GM21528 (cell line): ENCODE measurements around the gene CLNK.
"Not testable (repeated sequence)": the region's sequence is repeated elsewhere in the genome, so short reads cannot be mapped to it uniquely, and the experiment has no call there.

ENCODE experiments used
- ATAC-seq: cut with Tn5 transposase; IDR thresholded peaks from one replicate; pipeline ENCODE4 v1.9.1; 2021; ENCODE audit warnings: mild to moderate bottlenecking, moderate library complexity; ENCODE audit not compliant: unreplicated experiment, low FRiP score

Gene CLNK

DNA sequence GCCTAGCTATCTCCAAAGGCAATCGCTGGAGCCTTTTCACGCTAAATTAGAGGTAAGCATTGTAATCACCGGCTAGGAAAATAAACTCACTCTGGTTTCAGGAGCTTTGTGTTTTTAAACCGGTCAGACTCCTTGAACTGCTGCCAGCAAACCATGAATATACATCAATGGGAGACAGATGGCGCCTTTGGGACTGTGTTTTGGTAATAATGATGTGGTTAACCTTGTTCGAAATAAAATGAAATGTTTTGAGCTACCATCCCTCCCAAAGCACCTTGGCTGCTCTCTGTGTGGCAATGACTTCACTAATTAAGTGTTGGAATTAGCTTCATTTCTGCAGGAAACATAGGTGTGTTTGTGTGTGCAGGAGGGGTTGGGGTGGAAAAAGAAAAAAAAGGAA is 65.3 kb downstream of the CLNK start:
- no peak for ATAC-seq

DNA sequence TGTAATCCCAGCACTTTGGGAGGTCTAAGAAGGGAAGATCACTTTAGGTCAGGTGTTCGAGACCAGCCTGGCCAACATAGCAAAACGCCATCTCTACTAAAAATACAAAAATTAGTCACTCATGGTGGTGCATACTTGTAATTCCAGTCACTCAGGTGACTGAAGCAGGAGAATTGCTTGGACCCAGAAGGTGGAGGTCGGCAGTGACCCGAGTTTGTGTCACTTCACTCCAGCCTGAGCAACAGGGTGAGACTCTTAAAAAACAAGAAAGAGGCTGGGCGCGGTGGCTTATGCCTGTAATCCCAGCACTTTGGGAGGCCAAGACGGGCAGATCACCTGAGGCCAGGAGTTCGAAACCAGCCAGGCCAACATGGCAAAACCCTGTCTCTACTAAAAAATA is 69.6 kb downstream of the CLNK start:
- not testable (repeated sequence) for ATAC-seq

DNA sequence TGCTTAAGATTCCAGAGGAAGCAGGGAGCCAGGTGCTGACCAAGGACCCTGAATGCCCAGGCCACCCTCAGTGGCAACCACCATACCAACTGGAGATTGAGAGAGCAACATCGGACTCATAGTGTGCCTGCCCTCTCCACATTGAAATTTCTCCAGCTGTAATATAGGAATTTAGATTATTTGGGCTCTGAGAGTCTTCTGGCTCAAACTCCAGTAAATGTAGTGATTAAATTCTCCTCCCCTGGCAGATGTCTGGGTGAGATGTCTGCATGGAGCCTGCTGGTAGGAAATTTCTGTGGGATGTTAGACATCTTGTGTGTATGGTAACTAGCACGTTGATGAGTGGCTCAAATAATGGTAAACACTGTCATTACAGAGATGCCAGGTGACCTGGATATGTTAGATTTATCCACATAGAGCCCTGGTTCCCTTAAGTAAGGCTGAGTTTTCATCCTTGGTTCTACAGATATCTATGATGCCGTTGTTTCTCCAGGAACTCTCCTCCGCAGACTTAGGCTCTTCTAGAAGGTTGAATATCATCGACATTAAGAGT is 70.6 kb downstream of the CLNK start:
- no peak for ATAC-seq

DNA sequence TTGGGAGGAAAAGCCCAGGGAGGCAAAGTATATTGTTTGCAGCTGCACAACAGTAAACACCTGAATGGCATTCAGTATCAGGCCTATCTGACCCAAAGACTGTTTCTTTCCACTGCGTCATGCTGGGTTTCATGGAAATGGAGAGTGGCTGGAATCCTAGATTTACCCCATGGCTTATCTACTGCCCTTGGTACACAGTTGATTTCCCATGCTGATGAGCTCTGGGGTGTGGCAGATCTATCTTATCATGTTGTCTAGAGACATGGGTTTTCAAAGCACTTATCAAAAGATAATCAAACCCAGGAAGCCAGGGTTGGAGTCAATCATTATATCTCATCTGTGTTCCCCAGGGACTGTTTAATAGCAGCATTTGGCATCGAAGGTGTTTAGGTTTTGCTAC is 72.1 kb downstream of the CLNK start:
- no peak for ATAC-seq

DNA sequence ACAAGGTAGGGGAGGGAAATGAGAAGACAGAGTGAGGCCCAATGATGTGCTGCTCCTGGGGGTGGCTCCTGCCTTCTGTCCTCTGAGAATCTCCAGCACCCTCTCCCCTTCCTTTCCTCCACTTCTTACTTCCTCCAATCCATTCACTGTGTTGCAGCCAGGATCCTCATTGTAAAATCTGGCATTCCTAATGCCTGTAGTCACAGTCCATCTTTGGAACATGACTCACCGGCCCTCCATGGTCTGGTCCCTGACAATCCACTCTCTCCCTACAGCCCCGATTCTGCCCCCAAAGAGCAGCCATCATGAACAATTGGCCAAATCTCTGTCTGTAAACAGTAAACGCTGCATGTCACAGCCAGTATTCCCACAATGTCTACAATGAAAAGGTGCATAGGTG is 72.9 kb downstream of the CLNK start:
- ATAC-seq: no peak

DNA sequence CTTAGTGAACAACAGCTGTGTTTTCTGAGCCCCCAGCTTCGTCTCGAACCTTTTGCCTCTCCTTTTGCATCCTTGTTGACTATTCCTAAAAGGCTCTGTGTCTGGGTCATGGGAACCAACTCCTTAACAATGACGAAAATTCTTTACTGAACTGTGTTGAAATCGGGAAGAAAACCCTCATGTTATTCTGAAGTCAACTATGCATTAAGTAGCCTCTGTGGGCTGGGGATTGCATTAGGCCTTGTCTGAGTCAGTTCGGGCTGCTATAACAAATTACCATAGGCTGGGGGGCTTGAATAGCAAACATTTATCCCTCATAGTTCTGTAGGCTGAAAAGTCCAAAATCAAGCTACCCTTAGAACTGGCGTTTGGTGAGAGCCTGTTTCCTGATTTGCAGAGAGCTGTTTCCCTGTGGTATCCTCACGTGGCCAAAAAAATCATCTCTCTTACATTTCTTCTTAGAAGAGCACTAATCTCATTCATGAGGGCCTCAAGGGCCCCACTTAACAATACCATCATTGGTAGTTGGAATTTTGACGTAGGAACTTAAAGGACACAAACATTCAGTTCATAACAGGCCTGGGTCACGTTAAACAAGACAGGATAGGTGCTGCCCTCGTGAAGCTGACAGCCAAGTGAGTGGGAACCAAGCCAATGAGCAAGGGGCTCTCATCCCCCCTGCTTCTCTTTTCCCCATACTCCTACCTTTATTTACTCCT is 75.9 kb downstream of the CLNK start:
- no peak for ATAC-seq

DNA sequence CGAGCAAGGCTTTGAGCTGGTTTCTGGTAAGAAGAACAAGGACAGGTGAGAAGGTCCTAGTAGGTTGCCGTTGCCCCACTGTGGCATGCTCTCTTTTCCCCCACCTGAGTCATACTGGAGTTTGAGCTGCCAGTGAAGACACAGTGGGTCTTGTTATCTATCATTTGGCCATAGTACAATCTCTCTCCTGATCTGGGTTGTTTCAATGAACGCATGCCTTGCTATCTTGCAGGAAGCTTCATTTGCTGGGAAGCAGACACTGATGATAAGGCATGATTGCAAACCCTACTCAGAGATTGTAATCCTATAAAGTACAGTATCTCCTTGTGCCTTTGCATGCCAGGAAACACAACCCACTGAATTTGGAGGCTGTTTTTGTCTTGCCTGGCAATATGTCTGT is 77.4 kb downstream of the CLNK start:
- no peak for ATAC-seq

DNA sequence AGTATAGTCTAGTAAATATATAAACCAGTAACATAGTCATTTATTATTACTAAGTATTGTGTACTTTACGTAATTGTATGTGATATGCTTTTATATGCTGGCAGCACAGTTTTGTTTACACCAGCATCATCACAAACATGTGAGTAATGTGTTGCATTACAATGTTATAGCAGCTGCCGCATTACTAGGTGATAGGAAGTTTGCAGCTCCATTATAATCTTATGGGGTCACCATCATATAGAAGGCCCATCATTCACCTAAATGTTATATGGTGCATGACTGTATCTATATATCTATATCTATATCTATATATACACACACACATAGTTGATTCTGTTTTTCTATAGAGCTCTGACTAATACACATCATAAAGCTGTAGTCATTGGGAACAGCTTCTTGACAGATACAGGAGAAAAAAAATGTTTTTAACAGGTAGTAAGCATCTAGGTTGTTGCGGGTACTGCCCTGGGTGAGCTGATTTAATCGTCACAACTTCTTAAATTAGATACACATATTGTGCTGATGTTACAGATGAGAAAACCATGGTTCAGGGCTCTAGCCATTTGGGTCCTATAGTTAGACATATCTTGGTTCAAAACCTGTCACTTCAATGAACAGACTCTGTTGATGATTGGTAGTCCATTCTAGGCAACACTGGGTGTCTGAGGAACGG is 77.9 kb downstream of the CLNK start:
- no peak for ATAC-seq

DNA sequence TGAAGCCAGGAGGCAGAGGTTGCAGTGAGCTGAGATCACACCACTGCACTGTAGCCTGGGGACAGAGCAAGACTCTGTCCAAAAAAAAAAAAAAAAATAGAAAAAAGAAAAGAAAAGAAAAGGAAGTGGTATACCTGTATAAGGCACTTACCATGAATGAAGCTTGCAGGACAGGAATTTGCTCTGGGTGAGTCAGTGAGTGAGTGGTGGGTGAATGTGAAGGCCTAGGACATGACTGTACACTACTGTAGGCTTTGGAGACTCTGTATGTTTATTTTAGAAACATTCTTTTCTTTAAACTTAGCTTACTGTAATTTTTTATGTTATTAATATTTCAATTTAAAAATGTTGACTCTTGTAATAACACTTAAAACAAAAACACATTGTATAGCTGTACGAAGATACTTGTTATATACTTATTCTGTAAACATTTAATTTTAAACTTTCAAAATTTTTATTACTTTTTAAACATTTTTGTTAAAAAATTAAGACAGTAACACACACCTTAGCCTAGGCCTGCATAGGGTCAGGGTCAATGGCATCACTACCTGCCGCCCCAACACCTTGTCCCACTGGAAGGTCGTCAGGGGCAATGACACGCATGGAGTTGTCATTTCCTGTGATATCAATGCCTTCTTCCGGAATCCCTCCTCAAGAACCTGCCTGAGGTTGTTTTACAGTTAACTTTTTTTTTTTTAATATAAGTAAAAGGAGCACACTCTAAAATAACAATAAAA is 78.7 kb downstream of the CLNK start:
- ATAC-seq: no peak

DNA sequence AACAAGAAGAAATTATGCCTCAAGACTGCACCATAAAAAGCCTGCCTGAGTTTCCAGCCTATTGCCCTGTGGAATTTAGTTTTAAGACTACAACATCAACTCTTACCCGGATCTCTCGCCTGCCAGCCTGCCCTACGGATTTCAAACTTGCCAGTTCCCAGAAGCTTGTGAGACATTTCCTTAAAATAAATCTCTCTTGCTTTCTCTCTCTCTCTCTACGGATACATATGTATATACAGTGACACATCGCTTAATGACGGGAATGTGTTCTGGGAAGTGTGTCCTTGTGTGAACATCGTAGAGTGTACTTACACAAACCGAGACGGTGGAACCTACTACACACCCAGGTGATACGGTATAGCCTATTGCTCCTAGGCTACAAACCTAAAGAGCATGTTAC is 79.5 kb downstream of the CLNK start:
- ATAC-seq: no peak

DNA sequence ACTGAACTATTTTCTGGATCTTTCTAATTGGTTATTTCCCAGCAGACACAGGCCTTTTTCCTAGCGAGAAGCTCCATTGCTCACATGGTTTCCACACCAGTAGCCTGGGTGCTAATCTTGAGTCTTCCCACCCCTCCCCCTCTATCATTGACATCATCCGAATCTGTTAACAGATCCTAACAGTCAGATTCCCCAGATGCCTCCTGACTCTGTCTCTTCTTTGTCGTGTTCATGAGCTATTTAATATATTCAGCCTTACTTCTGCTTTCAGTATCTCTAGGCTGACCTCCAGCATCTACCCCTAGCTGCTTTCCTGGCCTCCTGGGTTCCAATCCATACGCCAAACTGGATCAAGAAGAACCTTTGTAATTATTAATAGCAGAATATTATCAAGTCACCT is 85.0 kb downstream of the CLNK start:
- no peak for ATAC-seq

DNA sequence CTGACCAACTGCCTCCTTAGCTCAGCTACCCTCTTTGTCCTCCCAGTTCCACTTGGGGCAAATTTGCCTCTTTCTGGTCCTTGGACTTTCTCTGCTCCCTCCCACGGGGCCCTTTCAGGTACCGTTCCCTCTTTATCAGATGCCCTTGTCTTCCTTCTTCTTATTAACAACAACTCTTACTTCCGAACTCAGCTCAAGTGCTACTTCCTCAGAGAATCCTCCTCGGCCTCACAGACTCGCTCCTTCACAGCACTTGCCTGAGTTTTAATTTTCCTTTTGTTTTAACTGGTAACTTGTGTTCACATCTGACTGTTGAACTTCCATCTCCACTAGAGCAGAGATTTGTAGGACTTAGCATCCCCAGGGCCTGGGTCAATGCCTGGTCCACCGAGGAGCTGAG is 85.7 kb downstream of the CLNK start:
- ATAC-seq: no peak

DNA sequence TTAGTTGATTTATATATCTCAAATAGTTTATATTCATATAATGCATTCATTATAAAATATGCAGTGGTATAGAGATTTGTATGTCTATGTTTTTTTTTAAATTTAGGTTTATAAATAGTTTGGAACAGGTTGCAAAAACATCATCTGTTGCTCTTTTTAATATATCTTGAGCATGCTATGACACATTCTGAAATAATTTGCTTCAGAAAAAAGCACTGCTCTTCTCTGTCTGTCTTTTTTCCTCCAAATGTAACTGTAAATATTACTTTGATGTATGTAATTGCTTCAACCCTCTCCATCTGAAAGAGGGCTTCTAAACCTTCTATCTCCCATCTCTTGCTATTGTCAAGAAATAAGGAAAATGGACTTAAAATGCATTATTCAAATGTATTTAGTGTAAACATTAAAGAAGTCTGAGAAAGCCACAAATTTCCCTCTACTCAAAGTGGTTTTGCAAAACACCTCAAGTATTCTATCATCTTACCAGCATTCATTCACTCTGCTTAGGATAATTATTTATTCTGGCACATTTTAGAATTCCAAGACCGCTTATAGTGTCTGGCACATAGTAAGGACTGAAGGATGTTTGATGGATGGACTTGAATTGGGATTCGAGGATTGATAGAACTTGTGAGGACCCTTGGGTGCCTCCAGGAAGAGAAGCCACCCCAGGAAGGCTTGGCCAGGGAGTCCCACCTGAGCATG is 87.8 kb downstream of the CLNK start:
- ATAC-seq: no peak

DNA sequence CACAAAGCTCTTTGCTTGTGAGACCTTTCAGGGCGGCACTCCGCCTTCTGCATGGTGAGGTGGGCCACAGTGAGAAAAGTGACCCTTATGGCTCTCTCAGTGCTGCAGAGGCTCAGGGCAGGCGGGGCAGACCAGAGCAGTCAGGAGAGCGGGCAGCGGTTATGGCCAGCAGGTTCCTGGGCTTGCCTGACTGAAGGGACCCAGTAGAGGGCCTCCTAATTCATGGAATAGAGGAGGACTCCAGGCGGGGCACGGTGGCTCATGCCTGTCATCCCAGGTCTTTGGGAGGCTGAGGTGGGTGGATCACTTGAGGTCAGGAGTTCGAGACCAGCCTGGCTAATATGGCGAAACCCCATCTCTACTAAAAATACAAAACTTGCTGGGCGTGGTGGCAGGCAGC is 91.4 kb downstream of the CLNK start:
- no peak for ATAC-seq

DNA sequence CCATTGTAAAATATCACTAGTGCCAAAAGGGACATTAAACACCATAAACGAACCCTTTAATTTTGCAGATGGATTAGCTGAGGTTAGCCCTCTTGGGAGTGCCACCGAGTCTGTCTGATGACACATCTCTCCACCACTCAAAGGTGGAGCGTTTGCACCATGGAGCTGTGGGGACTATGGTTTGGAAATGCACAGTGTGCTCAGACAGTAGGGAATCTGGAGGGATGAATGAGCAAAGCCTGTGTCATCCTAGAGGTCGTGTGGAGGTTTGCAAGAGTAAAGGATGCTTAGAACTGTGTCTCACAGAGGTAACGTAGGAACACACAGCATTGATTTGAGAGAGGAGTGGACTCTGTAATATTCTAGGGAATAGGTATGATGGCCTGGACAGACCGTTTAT is 93.7 kb downstream of the CLNK start:
- ATAC-seq: no peak

DNA sequence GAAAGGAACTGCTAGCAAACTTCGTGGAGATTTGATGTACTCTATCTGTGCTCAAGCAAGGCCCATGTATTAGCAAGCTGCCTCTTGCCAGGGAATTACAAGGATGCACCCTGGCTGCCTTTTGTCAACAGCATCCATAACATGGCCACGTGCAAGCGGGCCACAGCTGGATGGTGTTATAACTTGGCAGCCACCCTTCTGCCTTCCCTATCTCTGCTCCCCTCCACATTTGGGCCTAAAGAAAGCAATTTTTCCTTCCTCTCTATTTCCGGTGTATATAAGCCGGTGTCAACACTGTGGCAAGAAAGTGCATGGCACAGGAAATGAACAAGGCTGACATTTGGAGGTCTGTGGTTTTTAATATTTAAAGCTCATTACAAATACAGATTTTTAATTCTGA is 94.8 kb downstream of the CLNK start:
- ATAC-seq: no peak

DNA sequence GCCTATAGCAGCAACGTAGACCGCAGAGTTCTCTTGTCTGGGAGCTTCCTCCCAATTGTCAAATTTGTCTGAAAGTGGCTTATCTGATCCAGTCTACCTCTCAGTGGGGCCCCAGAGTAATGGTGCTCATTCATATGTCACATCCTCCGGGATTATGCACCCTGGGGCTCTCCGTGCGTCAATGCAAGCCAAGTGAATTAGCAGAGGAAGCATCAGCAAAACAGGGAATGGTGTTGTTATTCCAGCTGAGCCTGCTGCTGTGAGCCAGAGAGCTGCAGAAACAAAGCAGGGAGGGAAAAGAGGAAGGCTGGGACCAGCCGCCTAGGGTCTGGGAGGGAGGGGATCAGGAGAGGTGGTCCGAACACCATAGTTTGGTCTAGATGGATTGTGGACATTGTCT is 95.2 kb downstream of the CLNK start:
- no peak for ATAC-seq

DNA sequence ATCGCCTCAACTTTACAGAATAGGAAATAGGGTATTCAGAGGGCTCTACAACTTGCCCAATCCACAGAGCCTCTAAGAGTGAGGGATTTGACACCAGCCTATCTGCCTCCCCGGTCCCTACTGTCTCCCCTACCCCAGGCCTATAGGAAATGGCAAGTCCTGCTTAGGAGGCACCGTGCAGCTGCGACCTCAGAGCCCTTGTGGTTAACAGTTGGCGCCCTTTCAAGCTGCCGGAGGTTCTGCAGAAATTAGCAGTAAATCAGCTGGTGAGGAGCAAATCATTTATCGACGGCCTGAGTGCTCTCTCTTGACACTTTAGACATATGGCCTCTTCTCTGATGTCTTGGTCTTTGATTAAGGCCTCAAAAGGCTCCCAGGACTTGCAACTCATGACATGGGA is 96.9 kb downstream of the CLNK start:
- ATAC-seq: no peak

DNA sequence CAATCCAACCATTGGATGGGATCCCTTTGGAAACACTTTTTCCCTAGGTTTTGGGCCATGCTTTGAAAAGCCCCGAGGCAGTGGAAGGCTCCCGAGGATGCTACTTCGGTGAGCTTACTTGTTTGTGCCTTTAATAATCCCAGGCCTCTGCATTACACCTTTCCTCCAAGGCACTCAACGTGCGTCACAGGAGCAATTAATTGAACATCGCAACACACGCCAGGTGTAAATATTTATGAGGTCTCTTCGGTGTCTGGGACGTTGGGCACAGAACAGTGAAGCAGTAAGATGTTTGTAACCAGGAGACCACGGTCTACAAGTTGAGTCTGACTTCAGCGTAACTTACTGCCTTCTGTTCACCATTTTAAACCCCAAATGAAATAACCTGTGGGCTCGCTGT is 97.3 kb downstream of the CLNK start:
- no peak for ATAC-seq

DNA sequence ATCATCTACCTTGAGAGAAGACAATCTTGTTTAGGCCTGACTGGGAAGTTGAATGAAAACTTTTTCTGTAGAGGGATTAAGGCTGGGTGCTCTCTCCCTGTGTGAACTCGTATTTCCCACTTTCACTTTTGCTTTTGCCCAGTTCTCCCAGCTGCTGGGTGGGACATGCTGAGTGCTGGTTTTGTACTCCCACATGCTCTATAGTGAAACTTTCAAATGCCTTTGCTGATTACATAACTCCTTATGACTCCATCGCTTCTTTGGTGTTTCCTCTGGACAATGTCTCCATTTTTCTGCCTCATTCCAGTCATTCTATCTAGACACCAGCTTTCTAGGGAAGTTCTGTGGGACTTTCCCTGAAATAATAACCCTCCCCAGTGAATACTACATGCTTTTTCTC is 100.5 kb downstream of the CLNK start:
- ATAC-seq: peak; percentile 70

DNA sequence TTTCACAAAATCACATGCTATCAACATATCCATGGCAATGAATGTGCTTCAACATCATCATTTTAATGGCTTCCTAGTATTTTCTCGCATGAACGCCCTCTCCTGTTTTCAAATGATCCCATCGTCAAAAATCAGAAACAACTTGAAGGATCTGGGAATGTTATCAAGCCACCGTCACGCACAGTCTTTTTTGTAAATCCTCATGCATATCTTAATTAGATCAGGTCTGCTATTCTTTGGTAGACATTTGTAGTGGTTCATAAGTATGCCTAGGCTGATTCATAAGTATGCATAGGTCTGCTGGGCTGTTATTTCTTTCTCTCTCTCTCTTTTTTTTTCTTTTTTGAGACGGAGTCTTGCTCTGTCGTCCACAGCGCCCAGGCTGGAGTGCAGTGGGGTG is 101.6 kb downstream of the CLNK start:
- ATAC-seq: no peak
